ENCODE data around the gene ROR1.

ROR1 gene

DNA sequence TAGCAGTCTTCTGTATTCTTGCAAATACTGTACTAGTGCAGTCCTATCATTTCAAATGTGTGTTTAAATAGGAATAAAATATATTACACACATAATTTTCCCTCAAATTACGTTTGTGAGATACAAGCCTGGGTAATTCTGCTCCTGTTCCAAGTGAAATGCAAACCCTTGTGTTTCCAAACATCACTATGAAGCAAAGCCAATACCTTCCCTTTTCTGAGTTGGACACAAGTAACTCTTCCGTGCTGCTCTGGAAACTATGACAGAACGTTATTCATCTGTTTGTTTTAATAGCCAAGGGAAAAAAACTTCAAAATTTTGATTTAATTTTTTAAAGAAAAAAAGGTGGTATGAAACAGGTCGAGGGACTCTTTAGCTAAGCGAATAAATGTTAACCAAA, 355.9 kb downstream of the ROR1 start:
- no peak for TF ChIP-seq CTCF (IDR thresholded peaks at IDR 0.05; ENCODE audit: borderline replicate concordance, control extremely low read depth, extremely low read depth, insufficient read depth, missing control alignments)
- in situ Hi-C loops (cut with MboI; ENCODE audit: low sequenced_read_pairs, unreplicated experiment) = loop anchor here (25.0 kb wide), 1 partner anchor 517 kb away; no protein-coding TSS in a partner anchor

DNA sequence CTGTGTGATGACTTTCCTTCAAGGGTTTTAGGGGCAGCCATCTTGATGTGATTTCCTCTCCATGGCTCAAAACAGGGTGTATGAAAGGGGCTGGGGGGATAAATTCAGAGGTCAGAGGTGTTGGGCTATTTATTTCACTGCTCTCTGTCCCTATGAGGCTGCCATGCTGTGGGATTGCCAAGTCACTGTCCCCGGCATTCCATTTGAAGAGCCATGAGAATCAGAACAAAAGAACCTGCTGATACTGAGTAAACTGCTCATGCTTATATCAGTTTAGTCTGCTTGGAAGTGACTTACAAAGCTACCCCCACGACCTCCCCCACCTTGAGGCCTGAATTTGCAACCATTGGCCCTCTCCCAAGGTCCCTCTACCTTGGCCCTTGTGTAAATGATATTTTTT, 357.3 kb downstream of the ROR1 start:
- DNase-seq (ENCODE audit: low spot score) = no peak
- in situ Hi-C loops (cut with MboI; ENCODE audit: low sequenced_read_pairs, unreplicated experiment) = loop anchor here (25.0 kb wide), 1 partner anchor 519 kb away; no protein-coding TSS in a partner anchor
- no peak for TF ChIP-seq CTCF (IDR thresholded peaks at IDR 0.05; ENCODE audit: borderline replicate concordance, control extremely low read depth, extremely low read depth, insufficient read depth, missing control alignments)

More for the DNA sequence above, 355.9 kb downstream of the ROR1 start:
- DNase-seq (ENCODE audit: low spot score) = no peak

DNA sequence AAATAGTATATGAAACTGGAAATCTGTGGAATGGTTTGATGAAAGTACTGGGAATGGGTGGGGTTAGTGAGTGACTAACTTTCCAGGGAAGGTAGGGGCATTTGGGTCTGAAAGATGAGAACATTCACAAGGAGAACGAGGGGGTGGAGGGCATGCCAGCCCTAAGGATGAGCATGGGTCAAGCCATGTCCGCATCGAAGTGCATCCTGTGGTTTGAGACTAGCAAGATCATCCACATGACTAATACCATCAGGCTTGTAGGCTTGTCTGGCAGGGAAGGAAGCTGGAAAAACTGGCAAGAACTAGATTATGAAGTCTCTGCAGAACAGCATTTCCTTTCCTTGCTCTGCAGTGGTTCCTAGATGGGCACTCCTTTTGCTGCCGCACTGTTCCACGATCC, 359.2 kb downstream of the ROR1 start:
- no peak for DNase-seq (ENCODE audit: low spot score)
- no peak for TF ChIP-seq CTCF (IDR thresholded peaks at IDR 0.05; ENCODE audit: borderline replicate concordance, control extremely low read depth, extremely low read depth, insufficient read depth, missing control alignments)
- in situ Hi-C loops (cut with MboI; ENCODE audit: low sequenced_read_pairs, unreplicated experiment) = loop anchor here (25.0 kb wide), 1 partner anchor 521 kb away; no protein-coding TSS in a partner anchor

DNA sequence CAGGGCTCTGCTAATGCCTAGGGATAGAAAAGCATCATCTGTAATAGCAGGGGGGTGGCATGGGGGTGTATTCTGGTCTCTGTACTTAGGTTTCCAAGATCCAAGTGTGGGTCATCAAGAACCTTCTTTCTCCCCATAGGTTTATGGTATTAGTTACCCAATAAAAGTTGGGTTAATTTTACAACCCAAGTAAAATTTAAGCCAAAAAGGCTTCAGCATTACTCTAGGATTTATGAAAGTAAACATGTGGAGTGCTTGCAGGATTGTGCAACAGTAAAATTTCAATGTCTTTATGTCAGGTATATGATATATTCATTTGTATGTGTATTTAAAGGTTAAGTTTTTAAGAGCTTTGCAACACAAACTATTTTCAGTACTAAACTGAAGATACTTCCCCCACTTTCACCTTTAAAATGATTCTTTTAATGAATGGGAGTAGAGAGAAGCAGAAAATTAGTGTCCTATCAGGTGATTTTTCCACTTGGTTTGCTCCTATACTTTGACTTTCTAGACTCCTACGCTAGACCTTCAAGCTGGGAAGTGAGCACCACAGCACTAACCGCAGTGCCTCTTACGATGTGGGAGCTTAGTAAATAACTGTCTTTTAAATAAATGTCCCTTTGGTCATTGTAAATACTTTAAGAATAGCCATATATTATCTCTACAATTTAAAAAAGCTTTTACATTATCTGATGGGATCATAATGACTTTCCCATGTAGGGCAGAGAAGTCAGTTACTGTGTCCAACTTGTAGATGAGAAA, 361.8 kb downstream of the ROR1 start:
- TF ChIP-seq CTCF (IDR thresholded peaks at IDR 0.05; ENCODE audit: borderline replicate concordance, control extremely low read depth, extremely low read depth, insufficient read depth, missing control alignments) = no peak
- no peak for DNase-seq (ENCODE audit: low spot score)
- in situ Hi-C loops (cut with MboI; ENCODE audit: low sequenced_read_pairs, unreplicated experiment) = loop anchor here (25.0 kb wide), 1 partner anchor 523 kb away; no protein-coding TSS in a partner anchor

GRCh38 chr1:64136296-64136695, 362.5 kb downstream of the ROR1 start:
- TF ChIP-seq CTCF (IDR thresholded peaks at IDR 0.05; ENCODE audit: borderline replicate concordance, control extremely low read depth, extremely low read depth, insufficient read depth, missing control alignments) = no peak
- in situ Hi-C loops (cut with MboI; ENCODE audit: low sequenced_read_pairs, unreplicated experiment) = loop anchor here (25.0 kb wide), 1 partner anchor 524 kb away; no protein-coding TSS in a partner anchor
- no peak for DNase-seq (ENCODE audit: low spot score)

DNA sequence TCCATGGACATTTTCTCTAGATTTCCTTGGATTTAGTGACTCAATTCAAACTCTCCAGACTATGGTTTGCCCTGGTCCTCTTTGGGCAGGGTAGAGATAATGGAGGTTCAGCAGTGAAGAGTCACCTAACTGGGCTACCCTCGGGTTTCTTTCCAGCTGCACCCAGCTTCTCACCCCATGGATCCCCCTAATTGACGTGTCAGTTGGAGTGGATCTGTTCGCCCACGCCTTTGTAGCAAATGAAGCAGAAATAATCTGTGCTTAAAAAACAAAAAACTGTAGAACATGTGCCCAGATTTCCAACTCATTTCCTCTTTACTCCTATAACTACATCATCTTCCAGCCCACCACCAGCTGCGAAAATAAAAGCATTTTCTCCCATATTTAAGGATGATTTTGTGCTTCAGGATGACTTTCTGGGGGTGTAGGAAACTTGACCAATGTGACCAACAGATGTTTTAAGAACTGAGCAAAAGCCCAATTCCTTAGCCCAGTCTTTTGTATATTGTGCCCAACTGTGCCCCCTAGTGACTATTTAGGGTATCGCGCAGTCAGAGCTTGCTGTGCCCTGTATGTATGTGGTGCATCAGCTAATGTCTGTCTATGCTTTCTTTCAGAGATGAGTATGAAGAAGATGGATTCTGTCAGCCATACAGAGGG, 363.1 kb downstream of the ROR1 start:
- TF ChIP-seq CTCF (IDR thresholded peaks at IDR 0.05; ENCODE audit: borderline replicate concordance, control extremely low read depth, extremely low read depth, insufficient read depth, missing control alignments) = peak; percentile 73
- in situ Hi-C loops (cut with MboI; ENCODE audit: low sequenced_read_pairs, unreplicated experiment) = loop anchor here (25.0 kb wide), 1 partner anchor 525 kb away; no protein-coding TSS in a partner anchor
- DNase-seq (ENCODE audit: low spot score) = peak; percentile 43
